ENCODE measurements around the gene USP19.

Gene USP19, protein sequence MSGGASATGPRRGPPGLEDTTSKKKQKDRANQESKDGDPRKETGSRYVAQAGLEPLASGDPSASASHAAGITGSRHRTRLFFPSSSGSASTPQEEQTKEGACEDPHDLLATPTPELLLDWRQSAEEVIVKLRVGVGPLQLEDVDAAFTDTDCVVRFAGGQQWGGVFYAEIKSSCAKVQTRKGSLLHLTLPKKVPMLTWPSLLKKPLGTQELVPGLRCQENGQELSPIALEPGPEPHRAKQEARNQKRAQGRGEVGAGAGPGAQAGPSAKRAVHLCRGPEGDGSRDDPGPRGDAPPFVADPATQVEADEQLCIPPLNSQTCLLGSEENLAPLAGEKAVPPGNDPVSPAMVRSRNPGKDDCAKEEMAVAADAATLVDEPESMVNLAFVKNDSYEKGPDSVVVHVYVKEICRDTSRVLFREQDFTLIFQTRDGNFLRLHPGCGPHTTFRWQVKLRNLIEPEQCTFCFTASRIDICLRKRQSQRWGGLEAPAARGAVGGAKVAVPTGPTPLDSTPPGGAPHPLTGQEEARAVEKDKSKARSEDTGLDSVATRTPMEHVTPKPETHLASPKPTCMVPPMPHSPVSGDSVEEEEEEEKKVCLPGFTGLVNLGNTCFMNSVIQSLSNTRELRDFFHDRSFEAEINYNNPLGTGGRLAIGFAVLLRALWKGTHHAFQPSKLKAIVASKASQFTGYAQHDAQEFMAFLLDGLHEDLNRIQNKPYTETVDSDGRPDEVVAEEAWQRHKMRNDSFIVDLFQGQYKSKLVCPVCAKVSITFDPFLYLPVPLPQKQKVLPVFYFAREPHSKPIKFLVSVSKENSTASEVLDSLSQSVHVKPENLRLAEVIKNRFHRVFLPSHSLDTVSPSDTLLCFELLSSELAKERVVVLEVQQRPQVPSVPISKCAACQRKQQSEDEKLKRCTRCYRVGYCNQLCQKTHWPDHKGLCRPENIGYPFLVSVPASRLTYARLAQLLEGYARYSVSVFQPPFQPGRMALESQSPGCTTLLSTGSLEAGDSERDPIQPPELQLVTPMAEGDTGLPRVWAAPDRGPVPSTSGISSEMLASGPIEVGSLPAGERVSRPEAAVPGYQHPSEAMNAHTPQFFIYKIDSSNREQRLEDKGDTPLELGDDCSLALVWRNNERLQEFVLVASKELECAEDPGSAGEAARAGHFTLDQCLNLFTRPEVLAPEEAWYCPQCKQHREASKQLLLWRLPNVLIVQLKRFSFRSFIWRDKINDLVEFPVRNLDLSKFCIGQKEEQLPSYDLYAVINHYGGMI (N-terminal part only)

GRCh38 chr3:49120438-49121131, at the start of gene USP19:
Gene USP19, minus strand, starts transcription at chr3:49120823. Its CDS starts 1,678 bp downstream, at chr3:49119145.
- DNase-seq (ENCODE audit: low spot score): peak; percentile 95

GRCh38 chr3:49166752-49167556, 46.3 kb upstream of the USP19 start:
- DNase-seq (ENCODE audit: low spot score): no peak

DNA sequence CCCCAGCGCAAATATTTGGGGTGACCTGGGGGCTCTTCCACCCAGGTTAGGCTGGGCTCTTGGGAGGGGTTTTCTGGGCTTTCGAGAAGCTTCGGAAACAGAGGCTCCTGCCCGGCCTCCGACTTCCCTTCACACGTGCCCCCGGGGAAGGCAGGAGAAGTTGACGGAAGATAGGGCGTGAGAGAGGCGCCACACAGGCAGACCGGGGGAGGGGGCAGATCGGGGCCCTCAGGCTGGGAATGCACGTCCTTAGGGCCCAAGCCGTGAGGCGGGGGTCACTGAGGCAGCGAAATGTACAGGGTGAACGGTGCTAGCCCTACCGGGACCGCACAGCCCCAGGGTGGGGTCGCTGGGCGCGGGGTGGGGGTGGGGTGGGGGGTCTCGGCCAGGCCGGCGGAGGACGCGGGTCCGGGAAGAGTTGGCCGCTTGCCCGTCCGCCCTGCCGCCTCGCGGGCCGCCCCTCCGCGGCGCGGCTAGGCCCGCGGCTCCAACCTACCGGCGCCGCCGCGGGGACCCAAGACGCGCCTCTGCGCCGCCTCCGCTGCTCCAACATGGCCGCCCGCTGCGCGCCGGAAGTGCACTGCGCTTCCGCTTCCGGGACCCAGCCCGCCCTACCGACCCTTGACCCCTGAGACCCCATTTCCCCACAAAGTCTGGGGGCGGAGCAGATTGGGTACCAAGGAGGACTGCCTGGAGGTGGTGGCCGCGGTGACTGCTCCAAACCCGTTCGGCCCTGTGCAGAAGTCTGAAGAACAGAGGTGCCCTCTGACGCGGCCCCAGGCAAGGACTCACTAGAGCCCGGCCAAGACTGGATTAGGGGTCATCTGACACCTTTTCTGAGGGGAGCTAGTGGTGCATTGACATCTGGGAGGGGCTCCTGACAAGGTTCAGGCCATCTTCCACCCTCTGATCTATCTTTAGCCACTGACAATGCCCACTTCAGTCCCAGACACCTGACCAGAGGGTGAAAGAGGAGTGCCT, 45.4 kb upstream of the USP19 start, which contains the start of gene CCDC71:
Gene CCDC71 (minus strand): TSS at position 561 of the 981 bp plus-strand sequence. CDS start 2,123 bp downstream, outside the sequence.
- DNase-seq (ENCODE audit: low spot score): peak; percentile 71

GRCh38 chr3:49164983-49165720, 44.5 kb upstream of the USP19 start:
- no peak for DNase-seq (ENCODE audit: low spot score)

DNA sequence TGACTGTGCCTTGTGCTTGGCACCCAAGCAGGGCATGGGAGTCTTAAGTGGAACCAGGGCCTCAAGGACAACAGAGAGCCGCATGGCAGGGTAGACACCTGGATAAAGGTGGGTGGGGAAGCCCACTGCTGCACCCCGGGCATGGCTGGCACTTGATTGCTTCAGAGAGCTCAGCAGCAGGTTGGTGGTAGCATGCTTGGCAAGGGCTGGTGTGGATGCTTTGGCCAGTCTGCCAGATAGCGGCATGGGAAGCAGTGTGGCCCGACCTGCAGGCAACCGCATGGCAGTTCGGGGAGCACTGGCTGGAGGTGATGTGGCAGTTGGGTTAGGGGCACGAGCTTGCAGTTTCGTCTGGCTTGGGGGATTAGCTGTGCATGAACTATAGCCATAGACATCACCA, 43.0 kb upstream of the USP19 start:
- no peak for DNase-seq (ENCODE audit: low spot score)

DNA sequence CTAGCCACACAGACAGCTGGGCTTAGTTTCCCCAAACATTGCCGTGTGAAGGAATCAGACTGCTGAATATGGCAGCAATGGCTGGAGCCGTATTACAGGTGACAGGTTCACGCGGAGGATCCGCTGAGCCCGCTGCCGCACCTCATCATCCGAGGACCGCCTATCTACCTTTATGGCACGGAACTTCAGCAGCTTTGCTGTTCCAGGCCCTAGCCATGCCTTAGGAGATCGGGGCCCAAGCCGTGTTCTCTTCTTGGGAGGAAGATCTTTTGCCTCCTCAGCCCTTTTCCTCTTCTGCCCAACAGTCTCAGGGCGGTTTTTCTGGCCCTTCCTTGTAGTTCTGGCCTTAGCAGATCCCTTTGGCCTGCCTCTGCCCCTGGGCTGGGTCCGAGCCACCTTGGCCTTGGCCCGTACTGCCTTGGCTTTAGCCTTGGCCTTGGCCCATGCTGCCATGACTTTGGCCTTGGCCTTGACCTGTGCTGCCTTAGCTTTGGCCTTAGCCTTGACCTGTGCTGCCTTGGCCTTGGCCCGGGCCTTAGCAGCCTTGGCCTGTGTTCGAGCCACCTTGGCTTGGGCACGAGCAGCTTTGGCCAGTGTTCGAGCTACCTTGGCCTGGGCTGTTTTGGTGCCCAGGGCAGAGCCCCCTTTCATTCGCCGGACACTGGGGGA, 42.3 kb upstream of the USP19 start:
- no peak for DNase-seq (ENCODE audit: low spot score)

DNA sequence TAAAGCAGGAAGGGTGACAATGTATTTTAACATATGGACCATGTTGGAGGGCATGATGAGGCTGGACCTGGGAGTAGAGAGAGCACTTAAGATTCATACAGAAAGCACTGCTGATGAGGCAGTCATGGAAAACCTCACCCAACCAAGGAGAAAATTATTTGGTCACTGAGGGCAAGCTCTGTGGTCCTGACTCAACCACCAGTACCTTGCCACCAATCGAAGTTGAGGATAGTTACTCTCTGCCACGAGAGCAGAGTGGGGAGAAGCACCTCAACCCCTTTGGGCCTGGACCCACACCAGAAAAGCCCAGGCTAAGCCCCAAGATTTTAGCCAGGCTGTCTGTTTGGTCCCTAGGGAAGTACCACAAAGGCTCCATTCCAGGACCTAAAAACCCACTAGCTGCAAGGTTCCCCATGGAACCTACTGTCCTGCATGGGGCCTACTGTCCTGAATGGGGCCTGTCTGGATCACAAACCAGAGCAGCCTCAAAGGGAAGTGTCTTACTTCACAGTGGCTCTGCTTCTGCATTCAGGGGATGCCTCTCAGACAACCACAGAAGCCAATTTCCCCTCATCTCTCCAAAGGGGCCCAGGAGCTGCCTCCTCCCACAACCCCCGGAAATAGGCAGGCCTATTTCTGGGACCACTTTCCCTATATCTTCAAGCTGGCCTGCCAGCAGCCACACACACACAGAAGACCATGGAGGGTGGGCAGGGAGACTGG, 41.3 kb upstream of the USP19 start:
- DNase-seq (ENCODE audit: low spot score): no peak

DNA sequence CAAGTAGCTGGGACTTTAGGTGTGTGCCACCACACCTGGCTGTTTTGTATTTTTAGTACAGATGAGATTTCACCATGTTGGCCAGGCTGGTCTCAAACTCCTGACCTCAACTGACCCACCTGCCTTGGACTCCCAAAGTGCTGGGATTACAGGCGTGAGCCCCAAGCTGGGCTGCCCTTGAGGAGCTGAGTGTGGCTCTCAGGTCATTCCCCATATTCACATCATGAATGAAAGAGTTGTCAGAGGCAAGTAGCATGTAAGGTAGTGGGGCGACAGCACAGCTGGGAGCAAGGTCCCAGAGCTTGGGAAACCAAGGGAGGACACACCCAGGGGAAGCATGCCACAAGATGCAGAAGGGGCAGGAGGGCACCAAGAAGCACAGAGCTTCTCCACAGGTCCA, 40.6 kb upstream of the USP19 start:
- no peak for DNase-seq (ENCODE audit: low spot score)

DNA sequence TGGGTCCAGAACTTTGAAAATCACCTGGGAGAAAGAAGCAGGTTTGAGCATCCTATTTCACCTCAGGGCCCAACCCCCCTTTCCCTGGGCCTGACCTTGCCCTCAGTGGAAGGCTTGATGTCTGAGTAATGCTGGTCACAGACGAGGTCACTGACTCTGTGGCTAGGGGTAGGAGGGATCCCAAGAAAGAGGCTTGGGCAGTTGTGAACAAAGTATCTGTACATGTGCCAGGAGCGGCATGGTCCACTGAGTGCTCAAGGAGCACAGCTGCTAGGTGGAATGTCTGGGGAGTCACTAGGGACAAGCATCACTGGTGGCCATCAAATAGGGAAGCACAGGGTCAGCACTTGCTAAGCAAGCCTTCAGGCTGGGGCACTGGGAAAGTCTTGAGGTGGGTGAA, 38.2 kb upstream of the USP19 start:
- DNase-seq (ENCODE audit: low spot score): no peak

DNA sequence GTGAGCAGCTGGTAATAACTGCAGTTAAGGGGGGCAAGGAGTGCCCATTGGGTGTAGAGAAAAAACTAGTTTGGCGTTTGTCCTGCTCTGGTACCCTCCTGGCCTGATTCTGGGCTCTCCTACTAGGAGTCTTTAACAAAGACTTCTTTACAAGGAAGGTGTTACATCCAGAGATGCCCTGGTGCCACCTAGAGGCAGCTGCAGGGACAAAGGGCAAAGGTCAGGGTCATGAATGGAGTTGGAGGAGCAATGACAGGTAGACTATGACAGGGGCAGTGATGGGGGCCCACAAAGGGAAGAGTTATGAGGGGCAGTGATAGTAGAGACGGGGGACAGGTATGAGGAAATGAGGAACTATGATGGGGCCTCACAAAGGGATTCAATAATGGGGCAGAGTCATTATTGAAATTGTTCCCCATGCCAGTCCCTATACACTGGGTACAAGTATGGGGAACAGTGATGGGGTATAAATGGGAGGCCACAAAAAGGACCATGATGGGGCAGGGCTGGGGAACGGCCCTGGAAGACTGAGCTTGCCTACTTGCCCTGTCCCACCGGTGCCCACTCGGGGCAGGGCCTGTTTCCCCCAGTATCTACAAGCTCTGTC, 37.6 kb upstream of the USP19 start:
- DNase-seq (ENCODE audit: low spot score): peak; percentile 74

GRCh38 chr3:49157289-49157688, 36.7 kb upstream of the USP19 start:
- DNase-seq (ENCODE audit: low spot score): no peak

- DNase-seq (ENCODE audit: low spot score): no peak
Measured at GRCh38 chr3:49153349-49153912, 32.8 kb upstream of the USP19 start.

DNA sequence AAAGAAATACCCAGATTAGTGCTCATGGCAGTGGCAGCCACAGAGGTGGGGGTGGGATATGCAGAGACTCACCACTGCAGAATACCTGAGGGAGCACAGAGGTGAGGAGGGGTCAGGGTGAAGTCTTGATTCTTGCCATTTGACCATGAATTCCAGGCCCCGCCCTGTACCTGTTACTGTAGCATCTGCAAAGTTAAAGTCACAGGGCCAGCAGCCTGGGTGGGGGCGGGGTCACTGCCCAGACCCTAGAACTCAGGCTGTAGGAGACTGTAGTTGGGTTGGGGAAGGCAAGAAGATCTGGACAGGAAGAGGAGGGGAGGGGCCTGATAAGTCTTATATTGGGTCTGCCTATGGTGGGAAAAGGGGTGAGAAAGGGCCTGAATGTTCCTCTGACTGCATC, 31.0 kb upstream of the USP19 start:
- DNase-seq (ENCODE audit: low spot score): no peak

- no peak for DNase-seq (ENCODE audit: low spot score)
Measured at GRCh38 chr3:49148159-49148558, 27.5 kb upstream of the USP19 start.

DNA sequence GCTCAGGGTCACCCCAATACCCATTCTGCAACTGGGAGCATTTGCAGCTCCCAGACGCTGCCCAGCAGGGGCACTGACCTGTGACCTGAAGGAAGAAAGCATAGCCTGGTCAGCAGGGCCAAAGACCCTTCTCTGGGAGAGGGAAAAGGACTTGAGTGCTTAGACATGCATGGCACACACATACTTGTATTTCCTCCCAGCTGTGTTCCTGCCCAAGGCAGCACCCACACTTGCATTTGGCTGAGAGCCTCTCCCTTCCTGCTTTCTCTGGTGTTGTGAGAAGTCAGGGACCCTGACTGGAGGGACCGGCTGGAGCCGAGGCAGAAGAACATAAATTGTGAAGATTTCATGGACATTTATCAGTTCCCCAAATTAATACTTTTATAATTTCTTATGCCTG, 19.5 kb upstream of the USP19 start:
- no peak for DNase-seq (ENCODE audit: low spot score)

- DNase-seq (ENCODE audit: low spot score): no peak
Measured at GRCh38 chr3:49135499-49135898, 14.9 kb upstream of the USP19 start.

Measured in hematopoietic multipotent progenitor cell treated with erythropoietin and hydrocortisone succinate and interleukin-3 and kit ligand, for 17 days (in vitro differentiated cells).